ENCODE data around the gene RPRM.
"Not testable (repeated sequence)": the region's sequence is repeated elsewhere in the genome, so short reads cannot be mapped to it uniquely, and the experiment has no call there.

The RPRM gene
- long read RNA-seq, donor 1, transcript RPRM-201 (1 exons, 1,471 nt) = major isoform, 7 of 7 reads
- long read RNA-seq, donor 1, partial matches to known transcripts = 0 of 7 reads
- long read RNA-seq, donor 1, other reads (novel, unspliced or antisense) = 0 of 7 reads
- long read RNA-seq, donor 2, partial matches to known transcripts = 0 of 4 reads
- long read RNA-seq, donor 2, other reads (novel, unspliced or antisense) = 0 of 4 reads
- long read RNA-seq, donor 3, partial matches to known transcripts = 0 of 4 reads
- long read RNA-seq, donor 3, other reads (novel, unspliced or antisense) = 0 of 4 reads
- long read RNA-seq, donor 4, partial matches to known transcripts = 0 of 3 reads
- long read RNA-seq, donor 4, other reads (novel, unspliced or antisense) = 0 of 3 reads
- long read RNA-seq, donor 5, partial matches to known transcripts = 0 of 3 reads
- long read RNA-seq, donor 5, other reads (novel, unspliced or antisense) = 0 of 3 reads
- long read RNA-seq, donor 6, transcript RPRM-201 (1 exons, 1,471 nt) = major isoform, 5 of 5 reads
- long read RNA-seq, donor 6, partial matches to known transcripts = 0 of 5 reads
- long read RNA-seq, donor 6, other reads (novel, unspliced or antisense) = 0 of 5 reads
- long read RNA-seq, donor 7, transcript RPRM-201 (1 exons, 1,471 nt) = major isoform, 15 of 15 reads
- long read RNA-seq, donor 7, partial matches to known transcripts = 0 of 15 reads
- long read RNA-seq, donor 7, other reads (novel, unspliced or antisense) = 0 of 15 reads
- long read RNA-seq, donor 8, transcript RPRM-201 (1 exons, 1,471 nt) = major isoform, 6 of 6 reads
- long read RNA-seq, donor 8, partial matches to known transcripts = 0 of 6 reads
- long read RNA-seq, donor 8, other reads (novel, unspliced or antisense) = 0 of 6 reads

- DNase-seq = peak; percentile 95
Observed at GRCh38 chr2:153478289-153479261, at the start of gene RPRM. Gene RPRM (minus strand): TSS chr2:153478762. CDS start chr2:153478565, 197 bp downstream.

DNA sequence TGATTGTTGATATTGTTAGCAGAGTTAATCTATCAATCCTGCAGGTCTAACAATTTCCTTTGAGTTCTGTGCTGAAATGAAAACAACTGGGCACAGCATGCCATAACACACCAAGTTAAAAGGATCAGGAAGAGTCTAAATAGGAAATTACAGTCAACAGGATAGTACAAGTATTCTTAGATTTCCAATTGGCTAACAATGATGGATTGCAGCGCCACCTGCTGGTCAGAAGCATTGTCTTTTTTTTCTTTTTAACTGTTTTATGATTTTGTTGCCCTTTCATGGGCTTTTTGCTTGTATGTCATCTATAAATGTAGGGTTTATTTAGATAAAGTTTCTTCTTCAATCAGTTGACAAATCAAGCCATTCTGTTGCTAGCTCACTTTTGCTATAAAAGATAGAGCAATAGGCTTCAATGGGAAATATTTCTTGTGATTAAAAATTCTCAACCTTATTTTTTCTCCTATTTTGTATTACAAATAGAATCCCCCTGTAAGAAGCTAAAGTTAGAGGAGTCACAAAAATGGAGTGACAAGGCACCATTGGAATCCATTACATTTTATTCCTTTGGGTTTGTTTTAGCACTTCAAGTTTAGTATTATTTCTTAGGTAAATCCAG lies 40.8 kb upstream of the RPRM start:
- peak; percentile 25 for DNase-seq

GRCh38 chr2:153512331-153512730 lies 33.8 kb upstream of the RPRM start:
- DNase-seq = no peak

- no peak for DNase-seq
Observed at GRCh38 chr2:153510996-153511395, 32.4 kb upstream of the RPRM start.

DNA sequence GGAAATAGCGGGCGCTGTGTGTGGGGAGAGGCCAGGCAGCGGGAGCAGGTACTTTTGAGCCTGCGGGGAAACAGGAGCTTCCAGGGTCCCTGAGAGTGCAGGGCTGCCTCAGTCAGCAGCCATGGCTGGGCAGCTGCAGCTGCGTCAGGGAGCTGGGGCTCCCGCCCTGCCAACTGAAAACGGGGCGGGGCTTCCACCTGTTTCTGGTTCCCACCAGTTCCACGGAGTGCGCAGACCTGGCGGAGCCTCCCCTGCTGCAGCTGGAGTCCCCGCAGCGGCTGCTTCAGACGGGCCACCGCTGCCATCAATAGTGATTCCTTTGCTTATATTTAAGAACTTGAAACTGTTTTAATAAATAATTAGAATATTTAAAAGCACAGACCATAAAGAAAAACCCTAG lies 30.6 kb upstream of the RPRM start:
- DNase-seq = no peak

GRCh38 chr2:153506499-153506898 lies 27.9 kb upstream of the RPRM start:
- DNase-seq = not testable (repeated sequence)

DNA sequence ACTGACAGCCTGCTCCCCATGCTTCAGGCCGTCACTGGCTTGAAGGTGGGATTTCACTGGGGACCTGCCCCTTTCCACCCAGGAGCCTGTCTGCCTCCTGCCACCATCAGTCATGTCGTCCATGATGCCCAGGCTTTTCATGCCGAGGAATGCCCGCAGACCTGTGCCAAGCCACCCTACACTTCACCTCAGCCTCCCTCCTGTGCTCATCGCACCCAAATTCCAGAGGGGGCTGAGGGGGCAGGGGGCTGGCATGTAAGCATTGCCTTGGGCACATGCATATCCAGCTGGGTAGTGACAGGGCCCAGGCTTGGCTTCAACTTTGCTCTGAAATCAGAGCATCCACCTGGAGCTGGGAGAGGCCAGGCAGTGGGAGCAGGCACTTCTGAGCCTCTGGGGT lies 20.9 kb upstream of the RPRM start:
- no peak for DNase-seq

DNA sequence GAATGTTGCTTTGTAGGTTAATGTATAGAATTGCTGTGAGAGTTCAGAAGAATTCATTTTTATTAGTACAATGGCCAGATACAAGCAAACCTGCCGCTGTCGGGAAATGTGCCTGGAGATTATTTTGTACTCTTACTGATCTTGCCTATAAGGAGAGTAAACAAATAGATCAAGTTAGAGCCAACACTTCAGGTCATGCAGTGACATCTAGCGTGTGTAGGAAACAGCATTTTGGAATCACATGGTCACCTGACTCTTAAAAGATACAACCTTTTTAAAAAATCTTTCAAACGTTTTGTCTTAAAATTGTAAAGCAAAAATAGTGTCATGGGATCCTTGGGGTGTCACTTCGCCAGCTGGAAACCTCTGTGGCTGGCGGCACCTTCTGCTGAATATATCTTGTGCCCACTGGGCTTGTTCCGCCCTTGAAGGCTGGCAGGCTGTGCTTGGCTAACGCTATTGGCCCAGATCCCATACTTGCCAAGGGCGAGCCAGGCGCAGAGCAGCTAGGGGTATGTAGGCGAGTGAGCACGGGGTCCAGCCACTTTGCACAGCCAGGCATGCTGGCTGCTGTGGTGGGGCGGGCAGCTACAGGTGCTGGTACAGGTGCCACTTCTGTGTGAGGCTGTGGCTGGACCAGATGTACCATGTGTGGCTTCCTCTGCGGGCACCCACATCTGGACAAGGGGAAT lies 19.5 kb upstream of the RPRM start:
- no peak for DNase-seq

DNA sequence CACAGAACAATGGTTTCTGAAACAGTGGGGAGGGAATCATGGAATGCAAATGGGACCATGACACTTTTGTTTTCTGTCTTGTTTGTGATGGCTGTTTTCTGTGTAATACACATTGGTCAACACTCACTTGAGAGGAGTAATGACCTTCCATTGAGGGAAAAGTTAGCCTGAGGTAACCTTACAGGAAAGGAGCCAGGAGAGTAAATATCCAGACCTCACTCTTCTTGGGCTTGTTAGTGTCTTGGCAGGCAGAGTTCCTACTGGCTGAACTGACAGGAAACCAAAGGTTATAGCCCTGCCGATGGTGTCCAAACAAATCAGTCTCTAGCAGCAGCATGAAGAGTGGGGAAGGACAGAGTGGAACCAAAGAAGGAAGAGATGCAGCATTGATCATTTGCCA lies 17.2 kb upstream of the RPRM start:
- DNase-seq = no peak

GRCh38 chr2:153488072-153488471 lies 9.5 kb upstream of the RPRM start:
- no peak for DNase-seq

- DNase-seq = no peak
Observed at GRCh38 chr2:153487448-153487847, 8.9 kb upstream of the RPRM start.

DNA sequence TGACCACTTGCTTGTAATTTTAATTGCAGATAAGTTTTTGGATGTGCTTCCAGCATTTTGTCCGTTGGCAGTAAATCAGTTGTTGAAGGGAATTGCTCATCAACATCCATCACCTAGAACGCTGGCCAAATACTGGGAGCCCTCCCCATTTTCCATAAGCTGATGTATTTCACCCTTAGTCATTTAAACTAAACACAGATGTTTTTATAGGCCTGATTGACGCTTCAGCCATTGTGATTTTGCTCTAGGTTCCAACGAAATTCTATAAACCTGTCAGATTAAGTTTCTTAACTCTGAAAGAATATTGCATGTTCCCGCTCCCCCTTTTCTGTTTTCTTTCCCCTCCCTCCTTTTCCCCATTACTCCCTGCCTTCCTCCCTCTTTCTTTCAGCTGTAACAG lies 1.0 kb upstream of the RPRM start:
- DNase-seq = no peak

DNA sequence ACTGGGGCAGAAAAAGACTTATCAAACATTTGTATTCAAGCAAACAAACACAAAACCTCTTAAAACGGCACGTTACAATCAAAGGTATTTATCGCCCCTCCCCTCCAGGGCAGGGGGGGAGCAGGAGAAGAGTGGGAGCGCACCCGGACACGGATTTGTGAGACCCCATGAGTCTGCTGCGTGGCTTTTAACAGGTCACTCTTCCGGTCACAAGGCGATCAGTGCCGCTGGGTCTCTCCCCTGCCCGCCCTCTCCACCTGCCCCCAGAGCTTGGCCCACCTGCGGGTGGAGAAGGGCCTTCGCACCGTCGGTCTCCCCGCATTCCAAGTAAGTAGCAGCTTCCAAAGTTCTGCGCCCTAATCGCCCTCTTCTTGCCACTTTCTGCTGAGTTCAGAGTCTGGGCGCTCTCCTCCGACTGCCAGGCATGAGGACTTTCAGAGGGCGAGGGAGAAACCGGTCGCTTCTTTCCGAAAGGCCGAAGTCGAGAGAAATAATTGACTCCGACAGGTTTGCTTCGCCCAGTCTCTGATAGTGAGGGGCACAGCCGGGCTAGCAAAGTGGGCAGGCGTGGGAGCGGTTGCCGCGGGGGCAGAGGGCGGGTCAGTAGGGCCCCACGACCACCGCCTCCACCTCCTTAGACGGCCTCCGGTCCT lies 800 bp downstream of the RPRM start:
- peak; percentile 65 for DNase-seq

DNA sequence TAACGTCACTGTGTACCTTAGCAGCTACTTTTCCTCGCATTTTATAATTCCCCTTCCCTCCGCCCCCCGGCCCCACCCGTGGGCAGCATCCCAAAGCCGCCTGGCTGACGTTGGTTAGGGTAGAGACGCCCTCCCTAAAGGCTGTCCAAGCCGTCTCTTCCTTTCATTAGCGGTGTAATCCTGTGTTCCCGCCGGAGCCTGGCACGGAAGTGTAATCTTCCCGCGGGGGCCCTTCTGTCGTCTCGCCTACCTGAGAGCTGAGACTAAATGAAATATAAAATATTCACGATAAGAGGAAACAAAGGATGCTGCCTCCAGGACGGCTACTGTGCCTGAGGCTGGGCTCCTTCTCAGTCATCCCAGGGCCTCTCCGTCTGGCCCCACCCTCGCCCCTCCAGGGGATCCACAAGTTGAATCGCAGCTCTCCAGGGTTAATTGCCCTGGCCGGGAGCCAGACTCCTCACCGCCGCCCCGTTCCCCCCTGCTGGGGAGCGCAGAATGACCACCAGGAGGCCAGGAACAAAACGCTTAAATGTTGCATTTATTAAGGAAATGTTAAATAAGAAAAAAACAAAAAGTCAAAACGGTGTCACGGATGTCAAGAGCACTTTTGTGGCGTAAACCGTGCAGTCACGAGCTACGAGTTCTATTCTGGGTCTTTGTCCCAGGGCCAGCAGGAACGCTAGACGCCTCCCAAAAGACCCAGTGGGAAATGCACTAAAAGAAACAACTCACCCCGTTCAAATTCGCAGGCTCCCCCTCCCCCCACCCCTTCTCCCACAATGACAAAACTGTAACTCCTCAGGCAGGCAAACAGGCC lies 1.5 kb downstream of the RPRM start:
- peak; percentile 51 for DNase-seq

- no peak for DNase-seq
Observed at GRCh38 chr2:153476491-153476815, 2.1 kb downstream of the RPRM start.

- no peak for DNase-seq
Observed at GRCh38 chr2:153474876-153475435, 3.6 kb downstream of the RPRM start.

GRCh38 chr2:153474407-153474806 lies 4.2 kb downstream of the RPRM start:
- no peak for DNase-seq

DNA sequence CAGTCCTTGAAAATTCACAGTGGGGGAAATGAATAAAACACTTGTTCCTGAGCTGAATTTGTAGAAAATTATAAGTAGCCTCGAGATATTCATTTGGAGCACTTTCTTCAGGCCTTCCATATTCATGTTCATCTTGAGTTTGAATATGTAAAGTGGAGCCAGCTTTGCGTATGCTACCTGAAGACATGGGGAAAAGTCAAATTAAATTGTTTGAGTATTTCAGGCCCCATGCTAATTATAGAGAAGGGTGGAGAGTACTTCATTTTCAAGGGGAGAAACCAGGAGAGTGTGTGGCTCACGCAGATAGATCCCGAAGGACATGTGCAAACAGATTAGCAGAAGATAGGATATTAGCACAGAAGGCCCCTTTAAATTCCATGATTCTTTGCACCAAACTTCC lies 7.7 kb downstream of the RPRM start:
- DNase-seq = no peak

DNA sequence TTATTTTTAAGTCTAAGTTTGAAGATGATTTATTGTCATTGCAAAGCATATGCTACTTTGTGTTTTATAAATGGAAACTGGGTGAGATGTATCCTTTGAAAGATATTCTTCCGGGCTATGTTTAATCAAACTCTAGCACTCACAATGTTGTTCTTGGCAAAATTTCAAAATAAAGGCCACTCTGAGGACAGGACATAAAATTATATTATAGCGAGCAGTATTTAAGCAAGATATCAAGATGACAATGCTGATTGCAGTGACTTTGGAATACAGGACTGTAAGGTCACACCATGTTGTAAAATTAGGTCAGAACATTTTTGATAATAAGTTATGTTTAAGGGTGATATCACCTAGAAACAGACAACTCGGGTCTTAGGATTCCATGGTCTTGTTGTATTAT lies 14.2 kb downstream of the RPRM start:
- no peak for DNase-seq
